ENCODE results near the gene GMPPB.
A peak's percentile ranks its signal among the peaks of the same experiment; 100 is the strongest.

The GMPPB gene

DNA sequence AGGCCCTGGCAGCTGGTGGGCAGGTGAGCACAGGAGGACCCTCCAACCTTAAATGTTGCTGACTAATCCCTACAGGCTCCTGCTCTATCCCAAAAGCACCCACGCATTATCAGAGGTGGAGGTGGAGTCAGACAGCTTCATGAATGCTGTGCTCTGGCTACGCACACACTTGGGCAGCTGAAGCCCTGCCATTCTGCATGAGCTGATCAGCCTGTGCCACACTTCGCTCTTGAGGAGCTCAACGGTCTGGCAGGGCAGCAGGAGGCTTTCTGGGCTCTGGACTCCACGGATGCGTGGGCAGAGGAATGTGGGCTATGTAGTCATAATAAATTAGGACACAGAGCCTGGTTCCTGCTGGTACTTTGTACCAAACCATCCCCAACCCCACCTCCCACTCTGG lies 40.6 kb downstream of the GMPPB start:
- no peak for TF ChIP-seq ZNF274 (IDR thresholded peaks at IDR 0.05; ENCODE audit: low read depth, low read length)
- H3K4me3 ChIP-seq (ENCODE audit: low read length), result no peak overlapping the region

- H3K4me3 ChIP-seq (ENCODE audit: low read length), result no peak overlapping the region
- no peak for TF ChIP-seq ZNF274 (IDR thresholded peaks at IDR 0.05; ENCODE audit: low read depth, low read length)
Observed at GRCh38 chr3:49681543-49681942, 42.2 kb downstream of the GMPPB start.

DNA sequence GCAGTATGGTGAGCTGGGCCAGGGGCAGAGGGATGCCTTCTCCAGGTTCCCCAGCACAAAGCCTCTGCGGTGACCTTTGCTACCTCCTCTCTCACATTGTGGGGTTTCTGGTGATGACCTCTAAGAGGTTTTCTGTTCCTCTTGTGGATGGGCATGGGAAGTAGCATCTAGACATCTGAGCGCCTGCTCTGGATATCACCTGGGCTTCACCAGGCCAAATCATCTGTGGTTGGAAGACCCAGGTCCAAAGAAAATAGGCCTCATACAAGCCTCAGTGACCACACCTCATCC lies 42.6 kb downstream of the GMPPB start:
- no peak overlapping the region for H3K4me3 ChIP-seq (ENCODE audit: low read length)
- TF ChIP-seq ZNF274 (IDR thresholded peaks at IDR 0.05; ENCODE audit: low read depth, low read length), result no peak

DNA sequence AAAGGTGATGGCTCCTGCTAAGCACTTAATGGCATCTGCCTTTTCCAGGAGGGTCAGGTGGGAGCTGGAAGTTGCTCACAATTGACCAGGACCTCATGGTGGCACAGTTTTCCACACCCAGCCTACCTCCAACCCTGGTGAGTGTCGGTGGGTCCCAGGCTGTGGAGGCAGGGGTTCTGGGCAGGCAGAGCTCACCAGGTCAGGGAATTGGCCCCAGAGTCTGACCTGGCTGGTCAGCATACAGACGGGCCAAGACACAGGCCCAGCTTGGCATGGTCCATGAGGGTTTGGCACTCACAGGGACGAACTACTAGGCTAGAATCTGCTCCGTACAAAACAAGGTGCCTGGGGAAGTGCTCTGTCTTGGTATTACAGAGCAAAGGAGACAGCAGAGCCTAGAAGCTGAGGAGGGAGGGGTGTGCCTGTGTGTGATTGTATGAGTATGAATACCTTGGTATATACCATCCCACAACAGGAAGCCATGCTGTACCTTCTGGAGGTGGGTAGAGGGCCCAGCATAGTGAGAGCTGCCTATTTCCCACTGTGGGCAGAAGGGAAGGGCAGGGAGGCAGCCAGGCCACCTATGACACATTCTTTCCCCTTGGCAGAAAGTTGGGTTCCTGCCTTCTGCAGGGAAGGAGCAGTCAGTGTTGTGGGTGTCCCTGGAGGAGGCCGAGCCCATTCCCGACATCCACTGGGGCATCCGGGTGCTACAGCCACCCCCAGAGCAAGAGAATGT lies 43.1 kb downstream of the GMPPB start:
- no peak overlapping the region for H3K4me3 ChIP-seq (ENCODE audit: low read length)
- no peak for TF ChIP-seq ZNF274 (IDR thresholded peaks at IDR 0.05; ENCODE audit: low read depth, low read length)

DNA sequence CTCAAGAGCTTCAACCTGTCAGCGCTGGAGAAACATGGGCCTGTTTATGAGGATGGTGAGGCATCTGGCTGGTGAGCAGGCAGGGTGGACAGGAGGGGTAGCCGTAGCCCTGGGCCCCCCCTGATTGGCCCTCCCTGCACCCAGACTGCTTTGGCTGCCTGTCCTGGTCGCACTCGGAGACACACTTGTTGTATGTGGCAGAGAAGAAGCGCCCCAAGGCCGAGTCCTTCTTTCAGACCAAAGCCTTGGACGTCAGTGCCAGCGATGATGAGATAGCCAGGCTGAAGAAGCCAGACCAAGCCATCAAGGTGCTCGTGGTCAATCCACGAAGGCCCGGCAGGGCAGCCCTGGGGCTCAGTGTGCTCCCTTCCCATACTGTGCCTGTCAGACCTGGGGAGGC lies 47.8 kb downstream of the GMPPB start:
- H3K4me3 ChIP-seq (ENCODE audit: low read length), result no peak overlapping the region
- no peak for TF ChIP-seq ZNF274 (IDR thresholded peaks at IDR 0.05; ENCODE audit: low read depth, low read length)

DNA sequence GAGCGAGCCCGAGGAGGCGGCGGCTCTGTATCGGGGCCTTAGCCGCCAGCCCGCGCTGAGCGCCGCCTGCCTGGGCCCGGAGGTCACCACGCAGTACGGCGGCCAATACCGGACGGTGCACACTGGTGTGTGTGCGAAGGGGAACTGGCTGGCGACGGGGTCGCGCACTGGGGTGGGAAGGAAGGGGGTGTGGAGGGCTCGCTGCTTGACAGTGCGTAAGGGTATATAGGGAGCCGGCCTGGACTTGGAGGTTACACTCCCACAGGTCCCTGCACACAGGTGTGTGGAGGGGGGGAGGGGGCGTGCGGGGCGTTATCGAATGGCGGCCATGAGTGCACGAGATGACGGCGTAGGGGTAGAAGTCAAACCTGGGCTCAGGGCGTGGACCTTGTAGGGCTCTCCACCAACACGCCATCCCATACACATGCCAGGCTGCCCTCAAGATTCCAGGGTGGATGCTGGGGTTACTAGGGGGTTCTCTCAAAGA lies 49.2 kb downstream of the GMPPB start:
- TF ChIP-seq ZNF274 (IDR thresholded peaks at IDR 0.05; ENCODE audit: low read depth, low read length), result no peak
- H3K4me3 ChIP-seq (ENCODE audit: low read length), result peak overlapping the region; percentile 75; the same call in 1 of the 2 replicates

DNA sequence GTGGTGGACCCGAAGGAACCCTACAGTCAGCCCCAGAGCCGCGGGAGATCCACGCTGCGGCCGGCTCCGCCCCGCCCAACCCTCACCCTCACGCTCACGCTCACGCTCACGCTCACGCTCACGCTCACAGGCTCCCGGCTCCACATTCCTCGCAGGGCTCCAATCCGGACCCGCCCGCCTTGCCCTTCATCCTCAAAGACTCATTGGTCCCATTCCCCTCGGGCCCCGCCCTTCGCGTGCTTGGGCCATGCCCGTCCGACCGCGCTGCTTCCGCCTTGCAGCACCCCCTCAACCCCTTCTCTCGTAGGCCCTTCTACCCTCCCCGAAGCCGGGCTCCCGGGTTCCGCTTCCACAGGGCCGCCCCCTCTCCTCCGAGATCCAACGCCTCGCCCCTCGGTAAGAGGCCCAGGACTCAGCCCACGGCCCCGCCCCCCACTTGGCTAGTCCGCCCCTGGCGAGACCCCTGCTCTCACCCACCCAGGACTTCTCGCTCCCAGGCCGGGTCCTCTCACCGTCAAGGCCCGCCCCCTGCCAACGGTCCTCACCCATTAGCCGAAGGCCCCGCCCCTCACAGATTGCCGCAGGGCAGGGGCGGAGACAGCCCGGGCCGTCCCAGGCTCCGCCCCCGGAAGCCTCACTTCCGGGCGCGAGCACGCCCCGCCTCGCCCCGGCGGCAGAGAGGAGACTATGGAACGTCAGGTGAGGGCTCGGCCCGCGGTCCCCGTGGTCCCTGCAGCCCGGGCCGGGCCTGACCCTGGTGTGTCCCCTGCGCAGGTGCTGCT lies 49.8 kb downstream of the GMPPB start, which contains the start of gene APEH:
Gene APEH (plus strand): TSS at position 637 of the 782 bp plus-strand sequence. CDS start 51 bp downstream, at position 688.
- TF ChIP-seq ZNF274 (IDR thresholded peaks at IDR 0.05; ENCODE audit: low read depth, low read length), result no peak
- peak within 1 kb of the TSS; percentile 75 for H3K4me3 ChIP-seq (ENCODE audit: low read length)

- peak overlapping the region; percentile 69 for H3K4me3 ChIP-seq (ENCODE audit: low read length)
- TF ChIP-seq ZNF274 (IDR thresholded peaks at IDR 0.05; ENCODE audit: low read depth, low read length), result no peak
Observed at GRCh38 chr3:49673121-49673714, 50.5 kb downstream of the GMPPB start.

DNA sequence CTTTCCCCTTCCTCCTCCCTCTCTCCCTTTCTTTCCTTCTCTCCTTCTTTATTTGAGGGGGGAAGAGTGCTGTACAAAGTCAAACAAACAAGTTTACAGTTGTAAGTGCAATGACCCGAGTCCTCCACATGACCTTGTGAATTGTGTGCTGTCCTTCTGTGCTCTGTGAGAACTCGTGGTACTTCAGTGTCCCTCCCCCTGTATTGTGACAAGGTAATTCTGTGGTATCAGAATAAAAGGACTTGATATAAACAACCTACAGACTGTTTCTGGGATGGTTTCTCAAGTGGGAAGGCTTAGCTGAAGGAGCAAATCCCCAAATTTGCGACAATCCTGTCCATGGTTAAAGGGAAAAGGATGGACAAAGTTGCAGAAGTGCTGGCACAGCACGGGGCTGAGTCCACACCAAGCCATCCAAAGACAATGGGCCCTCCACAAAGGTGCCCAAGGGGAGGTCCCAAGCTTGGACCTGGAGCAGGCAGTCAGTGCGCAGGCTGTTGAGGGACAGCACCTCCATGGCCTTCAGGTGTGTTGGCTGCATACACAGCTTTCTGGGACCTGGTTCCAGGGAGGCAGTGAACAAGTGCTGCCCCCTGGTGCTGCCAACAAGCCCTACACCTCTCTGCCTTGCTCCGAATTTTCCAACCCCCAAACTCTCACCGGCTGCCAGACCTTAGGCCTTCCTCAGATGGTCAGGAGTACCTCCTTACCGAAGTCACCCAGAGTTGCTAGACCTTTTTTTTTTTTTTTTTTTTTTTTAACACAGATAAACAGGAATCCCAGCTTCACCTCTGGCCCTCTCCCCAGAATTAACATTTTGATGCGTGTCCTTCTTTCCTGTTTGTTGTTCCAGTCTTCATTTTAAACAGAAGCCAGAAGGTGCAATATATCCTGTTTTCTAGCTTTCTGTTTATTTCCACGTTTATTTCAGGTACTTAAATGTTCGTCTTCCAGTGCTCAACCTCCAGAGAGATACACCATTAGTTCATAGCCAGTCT lies 52.2 kb downstream of the GMPPB start:
- H3K4me3 ChIP-seq (ENCODE audit: low read length), result no peak overlapping the region
- TF ChIP-seq ZNF274 (IDR thresholded peaks at IDR 0.05; ENCODE audit: low read depth, low read length), result no peak

DNA sequence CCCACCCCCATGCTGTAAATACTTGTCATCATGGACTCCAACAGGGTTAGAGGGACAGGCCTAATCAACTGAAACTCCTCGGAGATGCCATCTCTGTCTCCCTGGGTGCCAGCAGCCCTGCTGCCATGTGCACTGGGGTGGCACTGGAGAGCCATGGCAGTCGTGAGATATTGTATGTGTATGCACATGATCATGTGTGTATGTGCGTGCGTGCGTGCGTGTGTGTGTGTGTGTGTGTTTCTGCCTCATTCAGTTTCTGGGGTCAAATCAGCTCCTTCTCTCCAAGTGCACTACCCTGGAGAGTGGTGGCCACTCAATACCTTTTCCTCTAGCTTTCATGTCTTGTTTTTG lies 52.8 kb downstream of the GMPPB start:
- no peak for TF ChIP-seq ZNF274 (IDR thresholded peaks at IDR 0.05; ENCODE audit: low read depth, low read length)
- no peak overlapping the region for H3K4me3 ChIP-seq (ENCODE audit: low read length)
